MM.1S (cell line): Measurements from ENCODE around the gene SP1.

Experiments used
- CTCF ChIP-seq: fragments of 300-600 bp; sonication (generic); IDR thresholded peaks from 2 replicates; pipeline ENCODE4 v1.5.1; 2016; ENCODE audit warnings: antibody characterized with exemption, low read length, mixed read lengths
- EZH2phosphoT487 ChIP-seq: fragments of 300-600 bp; sonication (generic); IDR thresholded peaks from 2 replicates; pipeline ENCODE4 v1.6.1; 2018; ENCODE audit warnings: antibody characterized with exemption, low read length

GRCh38 chr12:53343969-53344368 lies 36.0 kb upstream of the SP1 start:
- TF ChIP-seq EZH2phosphoT487 (no peak), CTCF (no peak)
